ENCODE data around the gene RHCE. TPM values are rescaled to one million over a fixed set of nuclear protein-coding genes. Genes with fewer than 3 reads are reported as not detected.

RHCE gene
- total and polyA plus RNA-seq, 2 experiments from 2014 or later = 0.15 to 0.17 TPM

- TF ChIP-seq, protein P1, sequence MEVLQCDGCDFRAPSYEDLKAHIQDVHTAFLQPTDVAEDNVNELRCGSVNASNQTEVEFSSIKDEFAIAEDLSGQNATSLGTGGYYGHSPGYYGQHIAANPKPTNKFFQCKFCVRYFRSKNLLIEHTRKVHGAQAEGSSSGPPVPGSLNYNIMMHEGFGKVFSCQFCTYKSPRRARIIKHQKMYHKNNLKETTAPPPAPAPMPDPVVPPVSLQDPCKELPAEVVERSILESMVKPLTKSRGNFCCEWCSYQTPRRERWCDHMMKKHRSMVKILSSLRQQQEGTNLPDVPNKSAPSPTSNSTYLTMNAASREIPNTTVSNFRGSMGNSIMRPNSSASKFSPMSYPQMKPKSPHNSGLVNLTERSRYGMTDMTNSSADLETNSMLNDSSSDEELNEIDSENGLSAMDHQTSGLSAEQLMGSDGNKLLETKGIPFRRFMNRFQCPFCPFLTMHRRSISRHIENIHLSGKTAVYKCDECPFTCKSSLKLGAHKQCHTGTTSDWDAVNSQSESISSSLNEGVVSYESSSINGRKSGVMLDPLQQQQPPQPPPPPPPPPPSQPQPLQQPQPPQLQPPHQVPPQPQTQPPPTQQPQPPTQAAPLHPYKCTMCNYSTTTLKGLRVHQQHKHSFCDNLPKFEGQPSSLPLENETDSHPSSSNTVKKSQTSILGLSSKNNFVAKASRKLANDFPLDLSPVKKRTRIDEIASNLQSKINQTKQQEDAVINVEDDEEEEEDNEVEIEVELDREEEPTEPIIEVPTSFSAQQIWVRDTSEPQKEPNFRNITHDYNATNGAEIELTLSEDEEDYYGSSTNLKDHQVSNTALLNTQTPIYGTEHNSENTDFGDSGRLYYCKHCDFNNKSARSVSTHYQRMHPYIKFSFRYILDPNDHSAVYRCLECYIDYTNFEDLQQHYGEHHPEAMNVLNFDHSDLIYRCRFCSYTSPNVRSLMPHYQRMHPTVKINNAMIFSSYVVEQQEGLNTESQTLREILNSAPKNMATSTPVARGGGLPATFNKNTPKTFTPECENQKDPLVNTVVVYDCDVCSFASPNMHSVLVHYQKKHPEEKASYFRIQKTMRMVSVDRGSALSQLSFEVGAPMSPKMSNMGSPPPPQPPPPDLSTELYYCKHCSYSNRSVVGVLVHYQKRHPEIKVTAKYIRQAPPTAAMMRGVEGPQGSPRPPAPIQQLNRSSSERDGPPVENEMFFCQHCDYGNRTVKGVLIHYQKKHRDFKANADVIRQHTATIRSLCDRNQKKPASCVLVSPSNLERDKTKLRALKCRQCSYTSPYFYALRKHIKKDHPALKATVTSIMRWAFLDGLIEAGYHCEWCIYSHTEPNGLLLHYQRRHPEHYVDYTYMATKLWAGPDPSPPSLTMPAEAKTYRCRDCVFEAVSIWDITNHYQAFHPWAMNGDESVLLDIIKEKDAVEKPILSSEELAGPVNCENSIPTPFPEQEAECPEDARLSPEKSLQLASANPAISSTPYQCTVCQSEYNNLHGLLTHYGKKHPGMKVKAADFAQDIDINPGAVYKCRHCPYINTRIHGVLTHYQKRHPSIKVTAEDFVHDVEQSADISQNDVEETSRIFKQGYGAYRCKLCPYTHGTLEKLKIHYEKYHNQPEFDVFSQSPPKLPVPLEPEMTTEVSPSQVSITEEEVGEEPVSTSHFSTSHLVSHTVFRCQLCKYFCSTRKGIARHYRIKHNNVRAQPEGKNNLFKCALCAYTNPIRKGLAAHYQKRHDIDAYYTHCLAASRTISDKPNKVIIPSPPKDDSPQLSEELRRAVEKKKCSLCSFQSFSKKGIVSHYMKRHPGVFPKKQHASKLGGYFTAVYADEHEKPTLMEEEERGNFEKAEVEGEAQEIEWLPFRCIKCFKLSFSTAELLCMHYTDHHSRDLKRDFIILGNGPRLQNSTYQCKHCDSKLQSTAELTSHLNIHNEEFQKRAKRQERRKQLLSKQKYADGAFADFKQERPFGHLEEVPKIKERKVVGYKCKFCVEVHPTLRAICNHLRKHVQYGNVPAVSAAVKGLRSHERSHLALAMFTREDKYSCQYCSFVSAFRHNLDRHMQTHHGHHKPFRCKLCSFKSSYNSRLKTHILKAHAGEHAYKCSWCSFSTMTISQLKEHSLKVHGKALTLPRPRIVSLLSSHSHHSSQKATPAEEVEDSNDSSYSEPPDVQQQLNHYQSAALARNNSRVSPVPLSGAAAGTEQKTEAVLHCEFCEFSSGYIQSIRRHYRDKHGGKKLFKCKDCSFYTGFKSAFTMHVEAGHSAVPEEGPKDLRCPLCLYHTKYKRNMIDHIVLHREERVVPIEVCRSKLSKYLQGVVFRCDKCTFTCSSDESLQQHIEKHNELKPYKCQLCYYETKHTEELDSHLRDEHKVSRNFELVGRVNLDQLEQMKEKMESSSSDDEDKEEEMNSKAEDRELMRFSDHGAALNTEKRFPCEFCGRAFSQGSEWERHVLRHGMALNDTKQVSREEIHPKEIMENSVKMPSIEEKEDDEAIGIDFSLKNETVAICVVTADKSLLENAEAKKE (CRISPR knock-in tag; IDR thresholded peaks at IDR 0.05) = no peak
- TF ChIP-seq ZNF114 (CRISPR knock-in tag; IDR thresholded peaks at IDR 0.05) (no peak), POLR2AphosphoS5 (IDR thresholded peaks at IDR 0.05; ENCODE audit: low read depth) (no peak)
Measured at GRCh38 chr1:25356848-25357247, 63.8 kb downstream of the RHCE start (continued).

DNA sequence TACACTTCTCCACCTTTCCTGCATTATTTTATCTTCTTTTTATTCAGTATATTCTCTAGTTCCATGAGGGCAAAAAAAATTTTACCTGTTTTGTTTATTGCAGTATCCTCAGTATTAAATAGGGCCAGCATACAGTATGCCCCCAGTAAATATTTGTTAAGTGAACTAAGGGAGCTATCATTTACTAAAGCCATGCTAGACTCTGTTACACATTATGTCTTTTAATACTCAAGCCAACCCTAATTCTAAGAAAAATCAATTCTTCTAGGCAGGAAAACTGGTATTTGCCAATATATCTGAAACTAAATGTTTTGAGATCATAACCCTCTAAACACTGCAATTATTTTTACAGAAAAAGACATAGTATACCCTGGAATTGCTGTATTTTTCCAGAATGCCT is 64.2 kb downstream of the RHCE start:
- Histone ChIP-seq H3K79me2 (replicated peaks; ENCODE audit: insufficient read depth) (peaks cover 4% of the 10 kb centered on the region), H3K4me1 (ENCODE audit: insufficient read depth) (no peaks in the 10 kb centered on the region), H3K36me3 (ENCODE audit: insufficient read depth) (peaks cover 13% of the 10 kb centered on the region; the same call in 1 of the 2 replicates), H3K27ac (ENCODE audit: low read depth) (no peak overlapping the region), H4K20me1 (replicated peaks; ENCODE audit: insufficient read depth) (peaks cover 4% of the 10 kb centered on the region; the same call in 1 of the 2 replicates), H3F3A (replicated peaks; ENCODE audit: low read depth) (no peaks in the 10 kb centered on the region), H3K9me2 (ENCODE audit: insufficient read depth) (no peaks in the 10 kb centered on the region), H3K4me2 (no peak overlapping the region), H2AFZ (no peak overlapping the region), H3K4me3 (no peak overlapping the region), H3K27me3 (ENCODE audit: insufficient read depth) (no peaks in the 10 kb centered on the region)
- ATAC-seq = no peak
- TF ChIP-seq ZNF114 (CRISPR knock-in tag; IDR thresholded peaks at IDR 0.05) (no peak), CTCF (conservative IDR thresholded peaks at IDR 0.05; ENCODE audit: low read depth in 2 of 2) (no peak), JUNB (IDR thresholded peaks at IDR 0.05; ENCODE audit: unreplicated experiment) (no peak), CREB1 (CRISPR knock-in tag; IDR thresholded peaks at IDR 0.05; ENCODE audit: low read depth) (no peak), NANOG (IDR thresholded peaks at IDR 0.05; ENCODE audit: borderline replicate concordance) (no peak), REST (IDR thresholded peaks at IDR 0.05; ENCODE audit: unreplicated experiment) (no peak)
- Mint-ChIP-seq H3K4me1 (no peaks in the 10 kb centered on the region), H3K27ac (no peak overlapping the region), H3K4me3 (no peak overlapping the region), H3K27me3 (ENCODE audit: insufficient read depth, low read depth, poor library complexity) (peaks cover 2% of the 10 kb centered on the region), H3K36me3 (ENCODE audit: low read depth) (peaks cover 42% of the 10 kb centered on the region), H3K9me3 (no peaks in the 10 kb centered on the region; the same call in 2 of the 3 replicates)
- DNase-seq (ENCODE audit: low spot score) = no peak
